HG02884 (cell line): ENCODE results near the gene DBN1.

Experiments
- ATAC-seq: cut with Tn5 transposase; IDR thresholded peaks from one replicate; pipeline ENCODE4 v1.9.1; 2021; ENCODE audit warnings: mild to moderate bottlenecking, moderate library complexity; ENCODE audit not compliant: unreplicated experiment

The DBN1 gene

DNA sequence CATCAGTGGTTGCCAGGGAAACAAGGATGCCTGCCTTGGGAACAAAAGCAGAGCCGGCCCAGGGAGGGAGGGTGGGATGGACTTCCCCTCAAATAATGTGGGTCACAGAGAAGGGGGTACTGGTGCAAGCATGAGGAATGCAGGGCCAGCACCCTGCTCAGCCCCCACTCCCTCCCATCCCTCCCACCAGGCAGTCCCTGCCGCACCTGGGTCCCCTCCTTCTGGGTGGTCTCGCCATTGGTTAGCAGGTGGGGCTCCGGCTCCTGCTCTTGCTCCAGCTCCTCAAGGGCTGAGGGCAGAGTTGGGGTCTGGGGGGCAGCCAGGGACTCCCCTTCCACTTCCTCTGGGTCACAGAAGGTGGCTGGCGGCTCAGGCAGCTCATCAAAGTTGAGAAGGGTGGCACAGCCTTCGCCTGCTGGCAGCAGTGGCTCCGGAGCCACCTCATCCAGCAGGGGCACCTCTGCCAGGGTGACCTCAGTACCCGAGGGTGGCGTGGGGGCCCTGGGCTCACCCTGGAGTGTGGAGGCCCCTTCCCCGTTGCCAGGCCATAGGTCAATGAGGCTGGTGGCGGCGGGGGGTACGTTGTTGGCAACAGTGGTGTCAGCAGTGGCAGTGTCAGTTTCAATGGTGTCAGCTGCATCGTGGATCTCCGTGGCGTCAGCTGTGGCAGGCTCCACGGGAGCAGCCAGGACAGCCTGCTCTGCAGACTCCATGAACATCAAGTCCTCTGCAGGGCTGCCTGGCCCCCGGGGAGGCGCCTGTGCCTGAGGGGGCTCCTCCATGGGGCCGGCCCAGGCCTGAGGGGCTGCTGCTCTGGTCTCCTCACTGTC lies 15.4 kb downstream of the DBN1 start:
- no peak for ATAC-seq

DNA sequence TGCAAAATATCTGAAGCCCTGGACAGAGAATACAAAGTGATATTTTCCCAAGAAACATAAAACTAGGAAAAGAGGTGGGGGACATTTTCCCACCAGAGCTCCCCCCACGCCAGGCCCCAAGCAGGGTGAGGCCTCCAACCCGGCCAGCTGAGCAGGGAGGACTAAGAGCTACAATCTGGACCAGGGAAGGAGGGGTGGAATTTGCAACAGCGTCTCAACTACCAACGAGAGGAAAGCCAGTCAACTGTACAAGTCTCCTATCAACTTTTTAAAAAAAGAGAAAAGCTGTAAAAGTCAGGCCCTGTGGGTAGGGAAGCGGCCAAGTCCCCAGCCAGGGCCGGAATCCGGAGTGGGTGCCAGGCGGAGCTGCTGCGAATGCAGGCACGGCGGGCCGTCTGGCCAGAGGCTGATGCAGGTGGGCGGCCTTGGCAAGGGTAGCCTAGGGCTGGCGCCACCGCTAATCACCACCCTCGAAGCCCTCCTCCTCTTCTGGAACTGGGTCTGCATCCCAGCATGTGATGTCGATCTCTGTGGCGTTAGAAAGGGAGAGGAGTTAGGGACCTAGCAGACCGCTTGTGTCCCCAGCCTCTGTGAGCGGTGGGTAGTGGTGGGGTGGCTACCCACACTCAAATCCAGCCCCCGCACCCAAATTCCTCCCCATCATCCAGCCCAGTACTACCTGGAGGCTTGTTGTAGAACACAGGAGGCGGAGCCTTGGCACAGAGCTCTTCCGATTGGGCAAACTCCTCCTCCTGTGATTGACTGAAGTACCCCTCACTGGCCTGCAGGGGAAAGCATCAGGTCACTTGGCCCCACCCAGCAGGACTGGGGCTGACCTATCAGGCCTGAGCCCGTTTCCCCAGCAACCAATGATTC lies 16.2 kb downstream of the DBN1 start:
- peak; percentile 48 for ATAC-seq

DNA sequence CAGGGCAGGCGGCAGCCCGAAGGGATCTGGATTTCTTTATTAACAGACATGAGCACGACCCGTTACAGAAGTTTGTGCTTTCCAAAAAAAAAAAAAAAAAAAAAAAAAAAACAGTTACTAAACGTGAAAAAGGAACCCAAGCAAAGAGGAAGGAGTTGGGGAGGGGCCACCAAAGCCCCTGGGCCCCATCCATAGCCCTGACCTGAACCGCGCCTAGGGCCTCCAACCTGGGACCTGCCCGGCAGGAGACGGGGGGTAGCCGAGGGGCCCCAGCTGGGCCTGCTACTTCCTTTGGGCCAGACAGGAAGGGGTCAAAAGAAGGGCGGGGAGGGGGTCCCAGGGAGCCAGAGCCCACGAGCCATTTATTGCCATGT lies 16.9 kb downstream of the DBN1 start:
- ATAC-seq: no peak

DNA sequence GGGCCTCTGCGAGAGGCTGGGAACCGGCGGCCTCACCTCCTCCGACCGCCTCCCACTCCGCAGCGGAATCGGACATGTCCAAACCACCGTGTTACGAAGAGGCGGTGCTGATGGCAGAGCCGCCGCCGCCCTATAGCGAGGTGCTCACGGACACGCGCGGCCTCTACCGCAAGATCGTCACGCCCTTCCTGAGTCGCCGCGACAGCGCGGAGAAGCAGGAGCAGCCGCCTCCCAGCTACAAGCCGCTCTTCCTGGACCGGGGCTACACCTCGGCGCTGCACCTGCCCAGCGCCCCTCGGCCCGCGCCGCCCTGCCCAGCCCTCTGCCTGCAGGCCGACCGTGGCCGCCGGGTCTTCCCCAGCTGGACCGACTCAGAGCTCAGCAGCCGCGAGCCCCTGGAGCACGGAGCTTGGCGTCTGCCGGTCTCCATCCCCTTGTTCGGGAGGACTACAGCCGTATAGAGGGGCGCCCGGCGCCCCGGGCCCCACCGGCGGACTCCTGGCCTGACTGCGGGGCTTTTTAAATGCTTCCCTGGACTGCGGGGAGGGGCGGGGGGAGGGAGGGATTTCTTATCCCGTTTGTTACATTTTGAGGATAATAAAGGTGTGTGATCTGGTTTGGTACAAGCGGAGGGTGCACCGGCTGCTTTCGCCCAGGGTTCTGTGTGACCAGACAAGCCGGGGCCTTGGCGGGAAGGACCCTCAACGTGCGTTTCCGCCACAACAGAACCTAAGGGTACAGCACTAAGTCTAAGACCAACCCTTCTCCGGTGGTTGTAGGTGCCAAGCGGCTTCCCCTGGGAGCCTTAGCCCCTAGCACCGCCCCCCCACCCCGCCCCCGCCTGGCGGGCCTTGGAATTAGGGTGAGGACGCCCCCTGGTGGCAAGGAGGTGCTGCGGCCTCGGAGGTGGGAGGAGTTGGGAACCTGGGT lies 17.5 kb downstream of the DBN1 start:
- no peak for ATAC-seq

DNA sequence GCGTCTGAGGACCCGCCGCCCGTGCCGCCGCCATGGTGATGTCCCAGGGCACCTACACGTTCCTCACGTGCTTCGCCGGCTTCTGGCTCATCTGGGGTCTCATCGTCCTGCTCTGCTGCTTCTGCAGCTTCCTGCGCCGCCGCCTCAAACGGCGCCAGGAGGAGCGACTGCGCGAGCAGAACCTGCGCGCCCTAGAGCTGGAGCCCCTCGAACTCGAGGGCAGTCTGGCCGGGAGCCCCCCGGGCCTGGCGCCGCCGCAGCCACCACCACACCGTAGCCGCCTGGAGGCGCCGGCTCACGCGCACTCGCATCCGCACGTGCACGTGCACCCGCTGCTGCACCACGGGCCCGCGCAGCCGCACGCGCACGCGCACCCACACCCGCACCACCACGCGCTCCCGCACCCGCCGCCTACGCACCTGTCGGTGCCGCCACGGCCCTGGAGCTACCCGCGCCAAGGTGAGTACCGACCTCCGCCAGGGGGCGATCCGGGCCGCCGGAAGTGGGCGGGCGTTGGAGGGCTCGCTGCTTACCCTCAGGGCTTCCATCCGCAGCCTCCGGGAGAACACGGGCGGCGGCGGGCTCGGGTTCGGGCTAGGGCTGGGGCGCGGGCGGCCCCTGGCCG lies 18.3 kb downstream of the DBN1 start:
- ATAC-seq: peak; percentile 48

DNA sequence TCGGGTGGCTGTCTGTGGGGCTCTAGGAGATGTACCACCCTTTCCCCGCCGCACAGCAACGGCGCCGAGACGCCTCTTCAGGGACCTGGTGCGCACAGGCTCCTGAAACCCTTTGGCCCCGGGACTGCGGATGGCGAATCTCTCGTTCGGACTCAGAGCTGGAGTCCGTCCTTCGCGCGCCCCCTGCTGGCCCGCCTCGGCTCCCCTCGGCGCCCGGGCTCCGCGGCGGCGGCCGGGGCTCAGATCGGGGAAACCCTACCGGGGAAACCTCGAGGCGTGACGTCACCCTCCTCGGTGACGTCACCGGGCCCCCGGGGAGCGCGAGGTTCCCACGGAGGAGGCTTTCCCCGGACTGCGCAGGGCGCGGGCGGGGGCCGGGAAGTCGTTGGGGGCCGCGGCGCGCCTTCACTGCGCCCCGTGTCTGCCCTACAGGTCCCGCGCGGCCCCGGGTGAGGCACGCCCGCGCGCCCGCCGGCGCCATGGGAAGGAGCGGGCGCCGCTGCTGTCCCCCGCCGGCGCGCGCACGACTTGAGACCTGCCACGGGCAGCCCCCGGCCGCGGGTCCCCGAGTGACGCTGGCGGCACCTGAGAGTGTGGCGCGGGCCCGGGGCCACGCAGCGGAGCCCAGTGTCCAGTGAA lies 18.9 kb downstream of the DBN1 start:
- peak; percentile 29 for ATAC-seq

DNA sequence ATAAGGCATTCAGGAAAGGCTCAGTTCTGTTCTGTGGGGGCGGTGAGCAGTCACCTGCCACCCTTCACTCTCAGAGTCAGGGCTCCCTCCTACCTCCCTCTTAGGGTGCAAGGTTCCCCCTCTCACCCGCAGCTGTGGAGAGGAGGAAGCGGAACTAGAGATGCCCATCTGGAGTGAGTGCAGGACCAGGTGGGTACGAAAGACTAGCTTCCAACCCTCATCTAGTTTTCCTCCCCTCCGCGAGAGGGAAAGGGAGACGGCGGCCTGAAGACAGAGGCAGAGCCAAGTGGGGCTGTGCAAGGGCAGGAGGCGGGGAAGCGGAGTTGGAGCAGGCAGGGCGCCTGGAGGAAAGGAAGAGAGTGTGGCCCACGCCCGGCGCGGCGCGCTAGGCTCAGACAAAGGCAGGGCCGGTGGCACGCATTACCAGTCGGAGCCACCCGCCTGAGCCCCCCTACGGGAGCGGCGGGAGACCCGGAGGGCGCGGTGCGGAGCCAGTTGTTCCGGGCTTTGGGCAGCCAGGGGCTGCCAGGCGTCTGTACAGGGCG lies 19.5 kb downstream of the DBN1 start:
- no peak for ATAC-seq

DNA sequence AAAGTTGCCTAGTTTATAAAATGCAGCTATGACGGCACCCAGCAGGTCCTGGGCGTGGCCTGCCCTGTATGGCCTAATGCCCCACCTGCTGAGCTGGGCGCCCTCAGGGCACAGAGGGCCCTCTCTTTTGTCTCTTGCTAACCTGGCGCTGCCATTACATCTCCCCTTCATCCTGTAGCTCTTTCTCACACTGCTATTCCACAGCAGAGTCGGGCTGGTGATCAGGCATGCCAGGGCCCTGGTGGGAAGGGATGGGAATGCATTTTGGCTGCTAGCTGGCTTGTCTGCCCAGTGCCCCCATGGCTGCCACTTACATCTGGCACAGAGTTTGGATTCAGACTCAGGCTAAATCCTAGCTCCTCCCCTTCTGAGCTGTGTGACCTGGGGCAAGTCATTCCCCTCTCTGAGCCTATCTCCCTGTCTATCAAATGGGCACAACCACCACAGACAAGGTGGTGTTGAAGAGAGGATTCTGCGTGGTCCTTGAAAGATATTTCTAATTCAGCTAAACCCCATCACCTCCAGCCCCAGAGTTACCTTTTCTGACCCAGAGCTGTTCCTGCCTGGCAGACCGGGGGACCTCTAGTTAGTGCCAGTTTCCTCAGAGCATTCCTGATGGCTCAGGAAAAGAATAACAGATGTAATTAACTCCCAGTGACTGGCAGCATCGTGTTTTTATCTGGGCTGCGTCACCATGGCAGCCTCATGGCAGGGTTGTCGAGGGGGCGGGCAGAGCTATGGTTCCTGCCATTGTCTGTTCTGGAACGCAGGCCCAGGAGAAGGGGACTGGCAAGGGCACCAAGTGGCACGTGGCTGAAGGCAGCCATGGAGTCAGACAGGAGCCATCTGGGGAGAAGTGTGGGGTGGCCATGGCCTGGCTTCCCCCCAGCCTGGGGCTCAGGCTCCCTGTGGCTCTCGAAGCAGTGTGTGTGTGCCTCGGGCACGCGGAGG lies 20.5 kb downstream of the DBN1 start:
- ATAC-seq: no peak

DNA sequence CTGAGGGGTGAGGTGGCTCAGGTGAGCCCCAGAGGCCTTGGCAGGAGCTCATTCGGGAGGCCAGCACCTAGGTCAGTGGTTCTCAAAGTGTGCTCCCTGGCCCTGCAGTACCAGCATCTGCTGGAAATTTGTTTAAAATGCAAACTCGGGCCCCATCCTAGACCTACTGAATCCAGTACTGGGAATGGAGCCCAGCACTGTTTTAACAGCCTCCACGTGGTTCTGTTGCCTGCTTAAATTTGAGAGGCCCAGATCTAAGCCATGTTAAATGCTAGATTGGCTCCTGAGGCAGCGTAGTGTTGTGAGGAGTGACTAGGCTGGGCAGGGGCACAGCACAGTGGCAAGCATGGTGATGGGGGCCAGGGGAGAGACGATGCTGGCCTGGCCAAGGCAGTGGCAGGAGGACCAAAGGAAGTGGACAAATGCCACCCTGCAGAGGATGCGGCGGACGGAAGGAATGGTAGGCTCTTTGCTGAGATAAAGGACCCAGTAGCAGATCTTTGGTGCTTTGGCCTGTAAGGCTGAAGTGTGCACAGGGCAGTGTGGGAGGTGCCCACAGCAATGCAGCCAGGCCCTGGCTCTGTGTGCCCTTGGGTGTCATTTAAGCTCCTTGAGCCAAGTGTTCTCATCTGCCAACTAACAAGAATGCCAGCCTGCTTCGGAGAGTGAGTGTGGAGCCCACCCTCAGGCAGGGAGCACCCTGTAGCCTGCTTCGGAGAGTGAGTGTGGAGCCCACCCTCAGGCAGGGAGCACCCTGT lies 22.6 kb downstream of the DBN1 start:
- no peak for ATAC-seq

DNA sequence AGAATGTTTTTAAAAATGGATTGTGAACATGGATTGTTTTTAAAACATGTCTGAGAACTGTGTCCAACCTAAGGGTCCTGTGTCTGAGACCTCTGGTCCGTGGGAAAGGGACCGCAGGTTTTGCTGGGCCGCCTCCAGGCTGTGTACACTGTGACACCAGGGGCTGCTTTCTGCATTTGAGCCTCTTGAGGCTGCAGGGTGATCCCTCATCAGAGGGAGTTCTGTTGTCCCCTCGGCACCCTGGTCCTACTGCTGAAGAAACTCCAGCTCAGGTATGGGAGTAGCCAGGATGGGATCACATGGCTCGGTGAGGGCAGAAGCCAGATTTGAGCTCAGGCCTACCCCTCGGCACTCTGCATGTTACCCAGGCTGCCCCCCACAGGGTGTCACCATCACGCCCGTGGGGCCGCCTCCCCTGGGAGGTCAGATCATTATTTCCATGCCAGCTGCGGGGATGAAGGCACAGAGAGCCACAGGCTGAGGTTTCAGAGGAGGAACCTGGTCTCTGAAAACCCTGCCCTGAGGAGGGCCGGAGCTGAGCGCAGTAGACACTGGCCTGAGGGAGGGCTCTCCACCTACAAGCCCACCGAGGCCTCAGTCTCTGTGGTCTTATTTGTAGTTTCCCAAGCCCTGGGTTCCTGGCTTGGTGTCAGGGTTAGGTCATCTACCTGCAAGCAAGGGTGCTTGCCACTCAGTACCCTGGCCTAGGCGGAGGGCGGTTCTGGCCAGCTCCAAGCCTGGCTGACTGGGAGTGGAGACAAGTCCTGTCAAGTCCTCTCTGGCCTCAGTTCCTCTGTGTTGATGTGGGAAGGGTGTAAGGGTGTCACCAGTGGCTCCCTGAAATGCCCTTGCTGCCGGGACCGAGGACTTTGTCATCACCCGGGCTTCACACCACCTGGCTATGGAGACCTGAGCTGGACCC lies 24.0 kb downstream of the DBN1 start:
- no peak for ATAC-seq

DNA sequence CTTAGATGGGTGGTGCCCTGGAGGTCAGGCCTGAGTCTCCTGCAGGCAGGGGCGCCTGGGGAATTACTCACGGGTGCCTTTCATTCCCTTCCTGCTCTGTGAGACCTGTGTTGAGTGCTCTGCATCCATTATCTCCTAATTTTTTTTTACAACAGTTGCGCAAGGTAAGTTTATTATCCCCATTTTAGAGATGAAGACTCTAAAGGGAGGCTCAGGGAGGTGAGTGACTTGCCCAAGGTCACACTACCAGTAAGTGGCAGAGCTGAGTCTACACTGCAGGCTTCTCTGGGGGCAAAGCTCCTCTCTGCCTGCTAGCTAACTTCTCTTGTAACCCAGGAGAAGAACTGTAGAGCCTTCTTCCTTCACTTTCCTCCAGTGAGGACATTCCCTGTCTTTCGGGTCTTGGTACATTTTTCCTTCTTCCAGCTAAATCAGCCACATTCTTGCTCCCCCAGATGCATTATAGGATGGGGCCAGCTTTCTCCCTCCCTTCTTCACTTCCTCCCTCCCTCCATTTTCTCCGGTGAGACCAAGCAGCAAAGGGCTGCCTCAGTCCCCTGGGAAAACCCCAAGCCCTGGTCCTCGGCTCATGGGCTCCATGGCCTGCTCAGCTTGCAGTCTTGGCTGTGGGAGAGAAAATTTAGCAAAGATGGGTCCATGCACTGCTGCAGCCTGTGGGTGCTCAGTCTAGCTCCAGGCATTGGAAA lies 25.0 kb downstream of the DBN1 start:
- no peak for ATAC-seq

DNA sequence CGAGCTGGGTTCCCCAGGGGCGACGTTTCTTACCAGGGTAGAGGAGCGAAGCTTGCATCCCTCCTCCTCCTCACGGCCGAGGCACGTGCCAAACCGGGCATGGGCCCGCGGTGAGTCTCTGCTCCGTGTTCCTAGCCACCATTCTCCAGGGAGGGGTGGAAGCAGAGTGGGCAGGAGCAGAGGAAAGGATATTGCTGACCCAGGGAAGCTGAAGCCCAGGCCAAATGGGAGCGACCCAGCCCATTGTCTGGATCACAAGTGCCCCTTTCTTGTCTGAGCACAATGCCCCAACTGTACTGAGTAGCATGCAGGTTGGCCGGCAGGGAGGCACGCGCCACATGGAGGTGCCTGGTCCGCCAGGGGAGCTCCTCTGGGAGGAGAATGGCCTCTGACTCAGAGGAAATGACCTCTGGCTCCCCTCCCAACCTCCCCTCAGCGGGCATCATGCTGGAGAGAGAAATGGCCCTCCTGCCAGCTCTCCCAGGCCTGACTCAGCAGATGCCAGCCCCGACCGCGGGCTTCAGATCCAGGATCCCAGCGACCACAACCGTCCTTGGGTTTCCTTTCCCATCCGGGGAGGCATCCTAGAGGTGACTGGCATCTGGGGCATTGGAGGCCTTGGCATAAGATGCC lies 25.7 kb downstream of the DBN1 start:
- ATAC-seq: no peak

DNA sequence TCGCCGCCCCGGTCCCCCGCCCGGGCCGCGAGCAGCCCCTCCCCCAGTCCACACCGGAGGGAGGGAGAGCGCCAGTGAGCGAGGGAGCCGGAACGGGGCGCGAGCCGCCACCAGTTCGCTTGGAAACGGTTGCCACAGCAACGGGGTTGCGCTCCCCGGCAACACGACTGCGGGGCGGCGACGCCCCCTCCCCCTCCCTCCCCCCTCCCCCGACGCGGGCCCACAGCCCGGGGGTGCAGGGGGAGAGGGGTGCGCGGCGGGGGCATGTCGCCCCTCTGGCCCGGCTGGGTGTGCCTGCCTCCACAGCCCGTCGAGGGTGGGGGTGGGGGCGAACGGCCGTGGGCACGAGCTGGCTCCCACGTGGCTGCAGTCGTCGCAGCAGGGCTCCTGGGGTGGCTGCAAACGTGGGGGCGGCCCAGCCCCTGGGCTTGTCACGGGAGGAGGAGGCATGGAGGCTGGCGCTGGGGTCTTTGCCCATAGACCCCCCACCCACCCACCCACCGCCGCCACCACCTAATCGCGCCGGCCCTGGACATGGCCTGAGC lies 26.3 kb downstream of the DBN1 start:
- ATAC-seq: peak; percentile 36

DNA sequence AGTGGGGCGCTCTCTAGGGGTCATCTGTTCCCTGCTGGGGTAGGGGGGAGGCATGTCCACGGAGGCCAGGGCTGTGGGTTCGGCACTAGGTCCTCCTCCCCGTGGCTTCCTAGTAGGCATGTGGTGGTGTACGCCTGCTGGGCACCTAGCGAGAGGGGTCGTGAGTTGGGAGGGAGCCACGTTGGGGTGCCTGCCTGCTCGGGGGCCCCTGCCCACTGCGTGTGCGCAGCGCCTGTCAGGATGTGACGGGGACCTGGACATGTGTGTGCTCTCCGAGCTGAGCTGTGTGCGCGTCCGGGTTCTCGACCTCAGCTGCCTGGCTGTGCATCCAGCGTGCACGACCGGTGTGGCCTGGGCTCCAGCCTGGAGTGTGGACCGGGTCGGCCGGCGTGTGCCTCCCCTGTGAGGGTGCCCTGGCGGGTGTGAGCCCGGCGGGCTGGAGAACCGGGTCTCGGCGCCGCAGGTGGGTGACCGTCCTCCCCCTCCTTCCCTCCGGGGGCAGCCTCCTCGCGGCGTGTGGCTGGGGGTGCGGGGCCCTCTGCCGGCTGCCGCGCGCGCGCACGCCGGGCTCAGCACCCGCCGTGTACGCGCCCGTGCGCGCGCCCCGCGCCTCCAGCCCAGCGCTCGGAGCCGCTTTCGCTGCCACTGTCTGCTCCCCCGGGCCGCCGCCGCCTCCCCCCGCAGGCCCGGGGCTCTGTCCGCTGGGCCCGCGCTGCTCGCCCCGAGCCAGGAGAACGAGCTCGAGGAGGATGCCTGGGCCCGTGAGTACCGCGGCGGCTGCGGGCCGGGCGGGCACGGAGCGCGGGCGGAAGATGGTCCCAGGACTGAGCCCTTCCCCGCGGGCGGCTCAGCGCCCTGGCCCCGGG lies 27.0 kb downstream of the DBN1 start, which contains the start of gene PRR7:
PRR7 (plus strand) TSS at position 615 of the 866 bp plus-strand sequence. CDS start 8,254 bp downstream, outside the sequence.
- peak; percentile 43 for ATAC-seq

DNA sequence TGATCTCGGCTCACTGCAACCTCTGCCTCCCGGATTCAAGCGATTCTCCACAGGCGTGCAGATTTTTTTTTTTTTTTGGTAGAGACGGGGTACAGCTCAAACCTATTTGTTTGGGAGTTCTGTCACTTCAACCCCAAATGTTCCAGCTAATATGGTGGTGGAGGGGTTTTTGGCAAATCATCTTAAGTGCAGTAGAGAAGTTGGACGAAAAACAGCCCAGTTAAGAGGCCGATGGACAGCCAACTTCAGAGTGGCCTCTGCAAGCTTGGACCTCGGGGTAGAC lies 27.6 kb downstream of the DBN1 start:
- ATAC-seq: no peak
